CD4-positive, CD25-positive, alpha-beta regulatory T cell (primary cell): Measurements from ENCODE around the gene CST4. TPM values are rescaled to one million over a fixed set of nuclear protein-coding genes. Genes with fewer than 3 reads are reported as not detected.
"Not testable (repeated sequence)": the region's sequence is repeated elsewhere in the genome, so short reads cannot be mapped to it uniquely, and the experiment has no call there.

ENCODE experiments used
- ATAC-seq, 2 donors: fragments of 150-1000 bp; cut with Tn5 transposase; one replicate each; pipeline ENCODE4 v1.10.0; 2021; ENCODE audit warnings: low read depth in 2 of 2, moderate number of reproducible peaks in 2 of 2, moderate library complexity in 1 of 2
- DNase-seq, 3 donors: peaks; one replicate each; pipeline versions ENCODE4 v3.0.0 to v3.0.0-alpha.2; 2012 to 2022; ENCODE audit warnings: mixed read lengths in 1 of 3
- H3K27ac ChIP-seq: one replicate; pipeline ENCODE4 v1.7.0; 2013; ENCODE audit warnings: mild to moderate bottlenecking, low read length; ENCODE audit not compliant: insufficient read depth, poor library complexity, severe bottlenecking
- H3K27me3 ChIP-seq: one replicate; pipeline ENCODE4 v1.7.0; 2013; ENCODE audit warnings: low read length; ENCODE audit not compliant: control insufficient read depth, insufficient read depth
- H3K36me3 ChIP-seq: one replicate; pipeline ENCODE4 v1.7.0; 2013; ENCODE audit warnings: mild to moderate bottlenecking, low read length, moderate library complexity; ENCODE audit not compliant: control insufficient read depth, insufficient read depth
- H3K4me1 ChIP-seq: 2 replicates; pipeline ENCODE4 v1.7.0; 2013; ENCODE audit warnings: mild to moderate bottlenecking, low read length; ENCODE audit not compliant: insufficient read depth, control insufficient read depth, poor library complexity, severe bottlenecking
- H3K4me3 ChIP-seq: one replicate; pipeline ENCODE4 v1.7.0; 2013; ENCODE audit warnings: low read depth, mild to moderate bottlenecking, low read length, moderate library complexity
- H3K9me3 ChIP-seq, 2 experiments: 1 replicate in 1 of 2; 2 replicates in 1 of 2; pipeline ENCODE4 v1.7.0; 2013; ENCODE audit warnings: low read length in 2 of 2, mild to moderate bottlenecking in 1 of 2, moderate library complexity in 1 of 2; ENCODE audit not compliant: control insufficient read depth in 2 of 2
- H3K27ac Mint-ChIP-seq, 3 donors: one replicate each; pipeline ENCODE4 v1.8.0; 2020 to 2022; ENCODE audit warnings: mild to moderate bottlenecking in 3 of 3, mixed read lengths in 3 of 3, moderate library complexity in 2 of 3
- H3K27me3 Mint-ChIP-seq: one replicate; pipeline ENCODE4 v1.8.0; 2022; ENCODE audit warnings: mild to moderate bottlenecking, mixed read lengths
- H3K36me3 Mint-ChIP-seq: one replicate; pipeline ENCODE4 v1.8.0; 2020; ENCODE audit warnings: mixed read lengths
- H3K4me1 Mint-ChIP-seq, 4 donors: one replicate each; pipeline ENCODE4 v1.8.0; 2020 to 2022; ENCODE audit warnings: mixed read lengths in 4 of 4, mild to moderate bottlenecking in 1 of 4
- H3K4me3 Mint-ChIP-seq, 4 donors: one replicate each; pipeline ENCODE4 v1.8.0; 2020 to 2022; ENCODE audit warnings: mild to moderate bottlenecking in 4 of 4, mixed read lengths in 4 of 4, moderate library complexity in 3 of 4
- H3K9me3 Mint-ChIP-seq, 7 donors: one replicate each; pipeline ENCODE4 v1.8.0; 2020 to 2022; ENCODE audit warnings: mixed read lengths in 7 of 7, mild to moderate bottlenecking in 3 of 7, moderate library complexity in 2 of 7
- polyA plus RNA-seq, 4 donors: library from polyadenylated mRNA; unstranded; fragments of 300-500 nt; fragmentation: Illumina TruSeq; gene quantifications; one replicate each; pipeline ENCODE4 v1.2.3, GENCODE V29; 2021
- total RNA-seq: library from RNA; stranded (reverse); gene quantifications from one replicate; pipeline ENCODE4 v1.2.3, GENCODE V29; 2022

The CST4 gene
- total and polyA plus RNA-seq, 5 donors from 2014 or later = not detected

DNA sequence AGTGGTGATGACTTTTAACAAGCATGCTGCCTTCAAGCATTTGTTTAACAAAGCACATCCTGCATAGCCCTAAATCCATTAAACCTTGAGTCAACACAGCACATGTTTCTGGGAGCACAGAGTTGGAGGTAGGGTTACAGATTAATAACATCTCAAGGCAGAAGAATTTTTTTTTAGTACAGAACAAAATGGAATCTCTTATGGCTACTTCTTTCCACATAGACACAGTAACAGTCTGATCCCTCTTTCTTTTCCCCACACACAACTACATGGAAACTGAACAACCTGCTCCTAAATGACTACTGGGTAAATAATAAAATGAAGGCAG, 6.2 kb upstream of the CST4 start:
- H3K27me3 ChIP-seq, H3K27me3 Mint-ChIP-seq, DNase-seq, H3K27ac ChIP-seq, H3K9me3 ChIP-seq, H3K9me3 Mint-ChIP-seq, H3K4me1 Mint-ChIP-seq, H3K27ac Mint-ChIP-seq, H3K36me3 Mint-ChIP-seq, ATAC-seq, H3K36me3 ChIP-seq, H3K4me3 Mint-ChIP-seq, H3K4me3 ChIP-seq, H3K4me1 ChIP-seq: not testable (repeated sequence)

DNA sequence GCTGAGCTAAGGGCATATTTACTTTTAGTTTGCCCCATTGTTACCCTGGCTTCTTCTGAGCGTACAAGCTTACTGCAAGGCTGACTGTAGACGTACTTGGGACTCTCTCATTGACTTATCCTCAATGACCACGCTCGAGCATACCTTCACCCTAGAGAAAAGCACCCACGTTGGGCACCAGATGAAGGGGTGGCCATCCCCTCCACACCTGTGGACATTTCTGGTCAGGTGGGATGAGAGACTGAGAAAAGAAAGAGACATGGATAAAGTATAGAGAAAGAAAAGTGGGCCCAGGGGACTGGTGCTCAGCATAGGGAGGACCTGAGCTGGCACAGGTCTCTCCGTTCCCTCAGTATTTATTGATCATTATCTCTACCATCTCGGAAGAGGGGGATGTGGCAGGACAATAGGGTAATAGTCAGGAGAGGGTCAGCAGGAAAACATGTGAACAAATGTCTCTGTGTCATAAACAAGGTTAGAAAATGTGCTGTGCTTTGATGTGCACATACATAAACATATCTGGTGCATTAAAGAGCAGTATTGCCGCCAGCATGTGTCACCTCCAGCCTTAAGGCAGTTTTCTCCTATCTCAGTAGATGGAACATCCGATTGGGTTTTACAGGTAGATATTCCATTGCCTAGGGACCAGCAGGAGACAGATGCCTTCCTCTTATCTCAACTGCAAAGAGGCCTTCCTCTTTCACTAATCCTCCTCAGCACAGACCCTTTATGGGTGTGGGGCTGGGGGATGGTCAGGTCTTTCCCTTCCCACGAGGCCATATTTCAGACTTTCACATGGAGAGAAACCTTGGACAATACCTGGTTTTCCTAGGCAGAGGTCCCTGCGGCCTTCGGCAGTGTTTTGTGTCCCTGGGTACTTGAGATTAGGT, 5.6 kb upstream of the CST4 start:
- not testable (repeated sequence) for H3K27me3 Mint-ChIP-seq, H3K27me3 ChIP-seq, H3K36me3 ChIP-seq, H3K27ac ChIP-seq, H3K27ac Mint-ChIP-seq, H3K4me3 ChIP-seq, H3K4me1 Mint-ChIP-seq, H3K4me1 ChIP-seq, ATAC-seq, H3K4me3 Mint-ChIP-seq, H3K9me3 Mint-ChIP-seq, DNase-seq, H3K36me3 Mint-ChIP-seq, H3K9me3 ChIP-seq

DNA sequence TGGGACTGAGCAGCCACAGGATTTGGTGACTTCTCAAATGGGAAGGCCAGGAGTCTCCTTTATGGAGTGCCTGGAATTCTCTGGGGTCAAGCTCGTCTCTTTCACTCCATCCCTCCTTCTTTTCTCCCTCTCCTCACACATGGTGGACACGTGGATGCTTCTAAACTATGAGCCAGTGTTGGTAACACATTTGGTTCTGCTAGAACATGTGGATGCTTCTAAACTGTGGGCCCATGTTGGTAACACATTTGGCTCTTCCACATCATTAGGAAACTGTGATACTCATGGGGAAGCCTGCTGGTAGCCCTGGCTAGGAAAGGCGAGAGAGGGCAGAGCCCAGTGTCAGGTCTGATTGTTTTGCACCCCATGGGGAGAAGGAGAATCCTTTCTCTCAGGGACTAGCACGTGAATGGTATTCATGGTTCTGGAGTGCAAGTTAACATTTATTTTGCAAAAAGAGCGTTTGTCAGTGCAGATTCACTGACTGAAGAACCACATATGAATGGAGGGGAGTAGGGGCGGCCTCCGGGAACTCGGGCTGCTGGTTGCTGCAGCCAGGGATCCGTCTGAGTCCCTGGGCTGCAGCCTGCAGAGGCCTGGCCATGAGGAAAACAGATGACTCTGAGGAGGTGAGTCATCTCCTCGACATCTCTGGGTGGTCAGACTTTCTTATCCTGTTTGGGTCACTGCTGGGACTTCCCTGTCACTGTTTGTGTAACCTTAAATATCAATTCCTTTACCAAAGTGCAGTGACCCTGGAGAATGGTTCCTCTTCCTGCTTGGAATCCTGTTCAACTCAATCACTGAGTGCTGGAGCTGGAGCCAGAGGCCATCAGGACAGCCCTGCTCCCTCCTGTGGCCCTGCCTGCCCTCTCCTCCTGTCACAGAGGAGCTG, 4.1 kb upstream of the CST4 start:
- H3K36me3 ChIP-seq, H3K9me3 ChIP-seq, H3K4me1 Mint-ChIP-seq, H3K4me1 ChIP-seq, H3K4me3 Mint-ChIP-seq, H3K36me3 Mint-ChIP-seq, H3K27me3 Mint-ChIP-seq, ATAC-seq, H3K27me3 ChIP-seq, H3K27ac ChIP-seq, H3K27ac Mint-ChIP-seq, H3K4me3 ChIP-seq, H3K9me3 Mint-ChIP-seq, DNase-seq: not testable (repeated sequence)

DNA sequence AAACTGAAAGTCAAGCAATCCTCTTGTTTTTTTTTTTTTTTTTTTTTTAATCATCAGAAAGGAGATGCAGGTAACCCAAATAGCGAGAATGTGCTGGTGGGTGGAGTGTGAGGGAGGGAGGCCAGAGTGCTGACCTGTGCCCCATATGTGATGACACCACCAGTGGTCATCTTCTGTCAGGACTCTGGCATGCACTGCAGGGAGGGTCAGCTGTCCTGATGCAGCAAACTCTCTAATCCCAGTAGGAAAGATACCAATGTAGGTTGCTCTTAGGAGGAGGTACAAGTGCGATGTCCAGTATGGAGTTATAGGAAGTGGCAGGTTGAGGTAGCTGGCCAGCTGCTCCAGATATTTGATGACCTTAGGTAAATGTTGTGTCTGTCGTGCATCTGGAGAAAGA, 2.8 kb upstream of the CST4 start:
- Mint-ChIP-seq H3K9me3 (peaks cover 0 to 4% (median 0%) of the 10 kb centered on the region in 7 donors), H3K36me3 (no peaks in the 10 kb centered on the region), H3K27ac (no peak overlapping the region), H3K4me3 (no peak overlapping the region), H3K27me3 (peaks cover 4% of the 10 kb centered on the region), H3K4me1 (no peaks in the 10 kb centered on the region)
- Histone ChIP-seq H3K36me3 (no peaks in the 10 kb centered on the region), H3K4me3 (no peak overlapping the region), H3K27ac (no peak overlapping the region), H3K4me1 (no peaks in the 10 kb centered on the region), H3K27me3 (no peaks in the 10 kb centered on the region), H3K9me3 (no peaks in the 10 kb centered on the region)
- DNase-seq (no peak), ATAC-seq (no peak)

DNA sequence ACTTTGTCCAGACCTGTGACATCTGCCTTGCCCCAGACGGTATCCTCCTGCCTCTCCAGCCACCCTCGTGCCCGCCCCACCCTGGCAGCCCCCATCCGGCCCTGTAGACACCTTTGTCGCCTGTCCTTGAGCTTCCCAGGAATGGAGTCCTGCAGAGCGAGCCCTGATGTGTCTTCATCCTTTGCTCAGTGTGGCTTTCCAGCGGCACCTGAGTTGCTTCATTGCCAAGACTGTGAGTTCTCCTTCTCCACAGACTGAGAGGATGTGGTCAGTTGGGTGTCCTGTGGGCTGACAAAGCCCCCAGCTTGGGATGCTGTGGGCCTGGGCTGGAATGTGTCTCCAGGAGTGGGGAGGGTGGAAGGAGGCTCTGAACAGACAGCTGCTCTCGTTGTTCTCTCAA, 1.7 kb upstream of the CST4 start:
- Mint-ChIP-seq H3K4me3 (no peak overlapping the region), H3K4me1 (no peaks in the 10 kb centered on the region), H3K9me3 (peaks cover 0 to 4% (median 0%) of the 10 kb centered on the region in 7 donors), H3K36me3 (no peaks in the 10 kb centered on the region), H3K27ac (no peak overlapping the region), H3K27me3 (peaks cover 4% of the 10 kb centered on the region)
- no peaks in the 10 kb centered on the region for H3K27me3 ChIP-seq
- H3K9me3 ChIP-seq = no peaks in the 10 kb centered on the region
- no peak for DNase-seq
- no peak overlapping the region for H3K27ac ChIP-seq
- no peak for ATAC-seq
- no peaks in the 10 kb centered on the region for H3K36me3 ChIP-seq
- no peak overlapping the region for H3K4me3 ChIP-seq
- H3K4me1 ChIP-seq = no peaks in the 10 kb centered on the region

DNA sequence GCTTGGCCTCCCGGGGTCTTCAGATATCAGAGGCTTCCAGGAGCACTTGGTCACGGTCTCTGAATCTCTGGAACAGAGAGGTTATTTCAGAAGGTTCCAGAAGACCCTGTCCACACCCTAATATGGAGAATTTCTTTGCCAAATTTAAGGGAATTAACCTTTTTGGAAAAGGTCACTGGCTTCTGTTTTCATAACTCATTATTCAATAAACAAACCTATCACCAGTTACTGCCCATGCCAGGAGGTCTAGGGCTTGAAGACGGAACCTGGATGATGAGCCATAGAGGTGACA, 507 bp upstream of the CST4 start:
- no peaks in the 10 kb centered on the region for H3K36me3 Mint-ChIP-seq
- peaks cover 0 to 2% (median 0%) of the 10 kb centered on the region in 7 donors for H3K9me3 Mint-ChIP-seq
- no peak overlapping the region for H3K4me3 Mint-ChIP-seq

DNA sequence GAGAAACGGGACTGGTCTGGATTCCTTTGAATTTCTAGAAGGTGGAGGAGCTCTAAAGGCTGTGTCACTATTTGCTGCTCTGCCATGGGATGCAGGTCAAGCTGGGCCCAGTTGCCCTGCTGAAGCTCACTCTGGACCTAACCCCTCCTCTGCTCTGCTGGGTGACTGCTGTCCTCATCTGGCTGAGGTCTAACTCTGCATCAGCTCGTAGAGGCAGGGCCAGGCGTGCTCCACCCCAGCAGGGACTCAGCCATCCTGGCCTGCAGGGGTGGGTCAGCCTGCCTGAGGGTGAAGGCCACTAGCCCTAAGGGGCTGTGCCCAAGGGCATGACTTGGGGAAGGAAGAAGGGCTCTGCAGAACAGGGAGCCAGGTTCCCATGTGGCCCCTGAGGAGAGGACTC, 852 bp downstream of the CST4 start:
- Histone ChIP-seq H3K4me1 (no peaks in the 10 kb centered on the region), H3K36me3 (no peaks in the 10 kb centered on the region), H3K4me3 (no peak overlapping the region), H3K27ac (no peak overlapping the region), H3K9me3 (no peaks in the 10 kb centered on the region), H3K27me3 (no peaks in the 10 kb centered on the region)
- H3K4me3 Mint-ChIP-seq = no peak overlapping the region
- no peak for DNase-seq
- H3K36me3 Mint-ChIP-seq = no peaks in the 10 kb centered on the region
- no peak overlapping the region for H3K27ac Mint-ChIP-seq
- no peaks in the 10 kb centered on the region for H3K4me1 Mint-ChIP-seq
- no peaks in the 10 kb centered on the region for H3K27me3 Mint-ChIP-seq
- H3K9me3 Mint-ChIP-seq = peaks cover 0 to 2% (median 0%) of the 10 kb centered on the region in 7 donors
- no peak for ATAC-seq

More for the DNA sequence above, 507 bp upstream of the CST4 start:
- no peaks in the 10 kb centered on the region for H3K36me3 ChIP-seq
- Mint-ChIP-seq H3K27me3 (no peaks in the 10 kb centered on the region), H3K4me1 (no peaks in the 10 kb centered on the region), H3K27ac (no peak overlapping the region)
- ATAC-seq = no peak
- H3K27me3 ChIP-seq = no peaks in the 10 kb centered on the region
- no peak for DNase-seq
- no peak overlapping the region for H3K27ac ChIP-seq
- H3K9me3 ChIP-seq = no peaks in the 10 kb centered on the region
- H3K4me3 ChIP-seq = no peak overlapping the region
- no peaks in the 10 kb centered on the region for H3K4me1 ChIP-seq
